GM19455 (cell line): ENCODE results near the gene ABCC6.
"Not testable (repeated sequence)": the region's sequence is repeated elsewhere in the genome, so short reads cannot be mapped to it uniquely, and the experiment has no call there.

Experiments
- ATAC-seq: cut with Tn5 transposase; IDR thresholded peaks from one replicate; pipeline ENCODE4 v1.9.1; 2021; ENCODE audit not compliant: unreplicated experiment

ABCC6 gene

GRCh38 chr16:16190966-16191365 is 32.3 kb downstream of the ABCC6 start:
- not testable (repeated sequence) for ATAC-seq

GRCh38 chr16:16190546-16190945 is 32.7 kb downstream of the ABCC6 start:
- ATAC-seq: no peak

- no peak for ATAC-seq
Observed at GRCh38 chr16:16189842-16190241, 33.5 kb downstream of the ABCC6 start.

- ATAC-seq: no peak
Observed at GRCh38 chr16:16188827-16189226, 34.5 kb downstream of the ABCC6 start.

GRCh38 chr16:16186820-16187219 is 36.5 kb downstream of the ABCC6 start:
- no peak for ATAC-seq

- no peak for ATAC-seq
Observed at GRCh38 chr16:16185095-16185494, 38.2 kb downstream of the ABCC6 start.

GRCh38 chr16:16184594-16184993 is 38.7 kb downstream of the ABCC6 start:
- no peak for ATAC-seq

GRCh38 chr16:16183562-16183961 is 39.7 kb downstream of the ABCC6 start:
- no peak for ATAC-seq

GRCh38 chr16:16182918-16183317 is 40.4 kb downstream of the ABCC6 start:
- ATAC-seq: no peak

- ATAC-seq: not testable (repeated sequence)
Observed at GRCh38 chr16:16181748-16182147, 41.5 kb downstream of the ABCC6 start.

- ATAC-seq: no peak
Observed at GRCh38 chr16:16178455-16179162, 44.7 kb downstream of the ABCC6 start.

GRCh38 chr16:16176328-16176727 is 47.0 kb downstream of the ABCC6 start:
- ATAC-seq: no peak

- no peak for ATAC-seq
Observed at GRCh38 chr16:16175296-16175695, 48.0 kb downstream of the ABCC6 start.

- ATAC-seq: no peak
Observed at GRCh38 chr16:16172991-16173390, 50.3 kb downstream of the ABCC6 start.

GRCh38 chr16:16171332-16171919 is 51.9 kb downstream of the ABCC6 start:
- no peak for ATAC-seq

GRCh38 chr16:16169615-16170014 is 53.7 kb downstream of the ABCC6 start:
- no peak for ATAC-seq

GRCh38 chr16:16168431-16168830 is 54.9 kb downstream of the ABCC6 start:
- ATAC-seq: no peak

GRCh38 chr16:16167927-16168326 is 55.4 kb downstream of the ABCC6 start:
- ATAC-seq: no peak

- ATAC-seq: no peak
Observed at GRCh38 chr16:16166949-16167348, 56.3 kb downstream of the ABCC6 start.

- no peak for ATAC-seq
Observed at GRCh38 chr16:16166085-16166484, 57.2 kb downstream of the ABCC6 start.

- ATAC-seq: no peak
Observed at GRCh38 chr16:16164243-16164642, 59.1 kb downstream of the ABCC6 start.

- no peak for ATAC-seq
Observed at GRCh38 chr16:16163571-16163970, 59.7 kb downstream of the ABCC6 start.

- ATAC-seq: no peak
Observed at GRCh38 chr16:16163109-16163508, 60.2 kb downstream of the ABCC6 start.
